RKO (cell line): ENCODE data around the gene FAXDC2.
"Not testable (repeated sequence)": the region's sequence is repeated elsewhere in the genome, so short reads cannot be mapped to it uniquely, and the experiment has no call there.

Experiments
- DNase-seq: peaks from one replicate; pipeline ENCODE4 v3.0.0-alpha.2; 2016; ENCODE audit warnings: low spot score

FAXDC2 gene

DNA sequence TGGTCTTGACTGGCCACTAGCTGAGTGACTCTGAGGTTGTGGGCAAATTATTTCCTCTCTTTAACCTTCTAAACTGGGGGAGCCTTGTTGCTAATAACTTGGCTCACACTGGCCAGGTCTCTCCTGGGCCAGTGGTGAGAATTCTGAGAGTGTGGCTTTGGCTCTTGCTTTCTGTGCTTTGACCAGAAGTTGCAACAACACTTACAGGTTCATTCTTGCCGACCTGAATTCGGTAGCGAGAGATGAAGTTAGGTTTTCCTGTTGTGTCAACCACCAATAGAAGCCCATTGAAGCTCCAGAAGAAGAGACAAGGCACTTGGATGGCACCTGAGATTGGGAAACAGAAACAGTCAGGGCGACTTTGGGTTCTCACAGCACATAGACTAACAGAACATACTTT, 19.8 kb downstream of the FAXDC2 start:
- no peak for DNase-seq

DNA sequence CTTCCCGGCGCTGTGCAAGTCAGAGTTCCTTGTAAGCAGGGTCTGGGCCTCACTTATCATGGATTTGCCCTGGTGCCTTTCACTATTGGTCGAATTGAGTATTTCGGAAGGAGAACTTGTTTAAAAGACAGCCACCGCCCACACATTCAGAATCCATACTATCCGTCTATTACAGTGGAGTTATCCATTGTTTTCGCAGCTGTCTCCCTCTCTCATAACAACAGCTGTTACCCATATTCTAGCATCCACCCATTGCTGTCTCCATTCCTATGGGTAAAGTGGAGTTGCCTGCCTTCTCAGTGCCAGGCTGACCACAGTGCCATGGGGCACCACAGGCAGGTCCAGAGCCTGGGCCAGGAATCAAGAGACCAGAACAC, 20.2 kb downstream of the FAXDC2 start:
- no peak for DNase-seq

DNA sequence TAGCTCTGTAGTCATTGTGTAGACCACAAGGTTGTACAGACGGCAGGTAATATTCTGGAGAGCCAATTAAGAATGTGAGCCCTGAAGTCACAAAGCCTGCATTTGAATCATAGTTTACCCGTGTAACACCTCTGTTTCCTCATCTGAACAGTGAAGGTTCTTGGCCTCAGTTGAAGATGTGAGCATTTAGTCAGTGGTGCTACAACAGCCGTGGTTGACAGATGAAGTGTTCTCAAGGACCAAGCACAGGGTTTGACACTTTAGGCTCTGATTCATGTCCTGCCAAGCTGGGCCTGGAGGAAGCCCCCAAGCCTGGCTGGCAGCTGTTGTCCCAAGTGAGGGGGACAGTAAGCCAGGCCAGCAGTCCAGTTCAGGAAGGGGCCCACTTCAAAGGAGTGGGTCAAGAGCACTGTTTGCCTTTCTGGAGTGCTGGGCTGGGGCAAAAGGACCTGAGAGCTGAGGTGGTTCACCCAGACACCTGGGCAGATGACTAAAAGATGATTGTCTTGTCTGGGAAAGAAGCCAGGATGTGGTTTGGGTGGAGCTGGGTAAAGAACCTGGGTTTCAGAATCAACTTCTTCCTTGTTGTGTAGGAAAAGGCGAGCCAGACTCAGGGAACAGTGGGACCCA, 20.7 kb downstream of the FAXDC2 start:
- DNase-seq = no peak

DNA sequence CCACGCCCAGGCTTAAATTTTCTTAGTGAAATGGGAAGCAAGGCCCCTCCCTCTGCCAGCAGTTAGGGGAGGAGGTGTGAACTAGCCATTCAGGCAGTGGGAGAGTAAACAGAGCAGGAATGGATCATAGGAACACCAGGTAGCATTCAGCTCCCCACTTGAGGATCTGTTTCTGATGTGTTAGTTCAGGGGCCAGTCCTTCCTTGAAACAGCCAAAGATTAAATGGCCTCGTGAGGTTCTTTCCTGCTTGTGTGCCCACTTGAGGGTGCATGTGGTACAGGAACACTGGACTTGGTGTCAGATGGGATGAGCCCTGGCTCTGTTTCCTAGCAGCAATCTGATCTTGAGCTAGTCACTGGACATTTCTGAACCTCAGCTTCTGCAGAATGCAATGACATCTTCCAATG, 21.2 kb downstream of the FAXDC2 start:
- DNase-seq = no peak

DNA sequence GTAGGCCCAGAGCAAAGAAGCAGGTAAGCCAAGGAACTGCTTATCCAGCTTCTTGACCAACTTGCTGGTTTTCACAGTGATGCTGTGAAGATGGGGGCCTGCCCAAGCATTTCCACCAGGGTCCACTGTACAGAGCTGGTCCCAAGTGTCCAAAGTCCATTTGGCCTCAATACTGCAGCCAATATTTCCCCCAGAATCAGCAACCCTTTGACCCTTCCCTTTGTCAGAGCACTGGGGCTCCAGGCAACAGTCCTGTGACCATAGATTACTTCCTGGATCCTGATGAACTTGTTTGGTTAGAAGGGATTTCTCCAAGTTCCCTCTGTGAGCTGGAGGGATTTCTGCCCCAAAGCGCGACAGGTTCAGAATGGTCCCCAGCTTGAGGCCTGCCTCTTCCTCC, 26.3 kb downstream of the FAXDC2 start:
- no peak for DNase-seq

DNA sequence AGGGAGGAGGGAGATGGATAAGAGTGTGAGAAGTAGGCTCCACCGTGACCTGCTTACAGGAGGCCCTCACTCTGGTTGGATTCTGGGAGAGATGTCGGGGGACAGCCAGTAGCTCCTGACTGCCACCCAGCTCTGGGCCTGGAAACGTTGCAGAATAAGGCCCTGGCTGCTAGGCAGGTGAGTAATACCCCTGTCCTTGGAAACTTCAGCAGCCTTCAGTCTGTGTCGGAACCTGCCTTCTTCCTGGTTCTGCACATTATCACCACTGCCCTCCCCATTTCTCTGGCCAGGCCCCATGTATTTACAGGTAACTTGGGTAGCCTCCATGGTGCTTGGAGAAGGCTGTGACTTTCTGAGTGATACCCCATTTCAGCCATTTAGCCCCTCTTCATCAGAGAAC, 26.8 kb downstream of the FAXDC2 start:
- DNase-seq = no peak

DNA sequence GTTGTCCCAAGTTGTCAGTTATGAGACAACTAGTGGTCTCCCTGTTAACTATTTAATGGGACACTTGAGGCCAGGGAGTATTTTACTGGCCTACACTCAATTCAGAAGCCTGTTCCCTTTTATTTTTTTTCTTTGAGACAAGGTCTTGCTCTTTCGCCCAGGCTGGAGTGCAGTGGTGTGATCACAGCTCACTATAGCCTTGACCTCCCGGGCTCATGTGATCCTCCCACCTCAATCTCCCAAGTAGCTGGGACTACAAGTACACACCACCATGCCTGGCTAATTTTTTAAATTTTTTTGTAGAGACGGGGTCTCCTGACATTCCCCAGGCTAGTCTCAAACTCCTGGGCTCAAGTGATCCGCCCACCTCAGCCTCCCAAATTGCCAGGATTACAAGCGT, 27.5 kb downstream of the FAXDC2 start:
- DNase-seq = not testable (repeated sequence)

DNA sequence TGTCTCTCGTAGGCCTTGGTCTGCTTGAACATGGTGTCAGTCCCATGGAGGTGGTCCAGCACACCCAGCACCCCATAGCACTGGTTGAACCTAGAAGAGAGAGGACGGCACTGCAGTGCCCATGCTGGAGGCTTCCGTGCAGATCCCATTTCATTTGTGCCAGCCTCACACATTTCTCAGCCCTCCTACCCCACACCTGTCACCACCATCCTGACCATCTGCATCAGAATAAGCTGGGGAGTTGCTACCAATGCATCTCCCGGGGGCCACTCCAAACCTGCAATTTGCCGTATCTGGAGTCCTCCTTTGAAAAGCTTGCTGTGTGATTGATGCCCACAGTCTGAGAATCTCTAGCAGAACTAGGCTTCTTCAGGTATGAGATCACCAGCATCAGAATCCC, 30.0 kb downstream of the FAXDC2 start:
- no peak for DNase-seq

DNA sequence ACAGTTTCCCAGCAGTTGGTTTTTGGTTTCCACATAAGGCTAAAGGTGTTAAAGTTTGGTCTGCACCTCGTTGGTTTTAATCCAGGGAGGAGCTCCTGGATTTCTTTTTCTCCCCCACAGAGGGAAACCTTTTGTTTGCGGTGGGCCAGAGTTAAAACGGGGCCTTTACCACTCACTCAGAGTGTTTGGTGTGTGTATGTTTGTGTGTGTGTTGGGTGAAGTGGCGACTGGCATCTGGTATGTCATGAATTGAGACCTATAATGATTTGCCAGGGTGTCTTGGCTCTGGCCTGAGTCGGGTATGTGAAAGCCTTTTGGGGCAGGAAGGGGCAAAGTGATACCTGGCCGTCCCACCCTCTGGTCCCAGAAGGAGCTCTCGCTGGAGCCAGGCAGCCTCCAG, 30.9 kb downstream of the FAXDC2 start:
- DNase-seq = no peak

DNA sequence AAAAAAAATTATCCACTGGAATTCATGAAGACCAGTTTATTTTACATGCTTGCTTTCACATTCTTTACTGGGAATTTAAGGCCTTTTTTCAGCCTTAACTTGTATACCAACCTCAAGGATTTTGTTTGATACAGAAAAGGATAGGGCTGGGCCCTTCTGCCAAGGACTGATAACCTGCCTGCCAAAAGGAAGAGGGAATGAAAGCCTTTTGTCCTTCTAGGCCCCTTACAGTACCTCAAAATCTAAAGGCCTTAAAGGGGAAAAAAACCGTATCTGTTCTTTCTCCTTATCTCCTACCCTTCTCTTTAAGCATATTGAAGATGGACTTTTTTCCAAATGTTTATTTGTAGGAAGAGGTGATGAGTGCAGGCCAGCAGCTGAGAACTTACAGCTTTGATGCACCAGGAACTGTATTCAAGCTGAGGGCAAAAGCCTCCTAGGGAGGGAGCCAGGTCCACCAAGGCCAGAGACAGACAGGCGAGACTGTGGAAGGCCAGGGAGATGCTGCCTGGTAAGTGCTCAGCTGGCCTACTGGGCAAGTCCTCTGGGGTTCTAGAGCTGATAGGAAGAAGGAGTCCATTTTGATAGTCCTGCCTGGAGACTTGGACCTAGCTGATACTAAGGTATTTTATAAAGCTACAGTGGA, 31.8 kb downstream of the FAXDC2 start:
- DNase-seq = no peak

DNA sequence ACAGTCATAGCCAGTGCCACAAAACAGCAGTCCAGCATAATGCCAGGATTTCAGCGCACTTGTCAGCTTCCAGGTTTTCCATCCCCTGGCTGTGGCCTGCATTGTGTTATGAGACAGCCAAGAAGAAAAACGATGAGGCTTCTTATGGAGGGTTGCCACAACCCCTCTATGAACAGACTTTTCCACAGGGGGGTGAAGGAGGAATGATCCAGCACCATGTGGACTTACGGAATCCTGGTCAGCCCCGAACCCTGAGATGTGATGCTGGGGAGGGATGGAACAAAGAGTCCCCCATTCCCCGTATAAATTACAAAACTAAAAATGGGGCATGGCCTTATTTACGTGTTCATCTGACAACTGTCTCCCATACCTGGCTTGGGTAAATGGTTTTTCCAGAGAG, 32.6 kb downstream of the FAXDC2 start:
- DNase-seq = no peak

DNA sequence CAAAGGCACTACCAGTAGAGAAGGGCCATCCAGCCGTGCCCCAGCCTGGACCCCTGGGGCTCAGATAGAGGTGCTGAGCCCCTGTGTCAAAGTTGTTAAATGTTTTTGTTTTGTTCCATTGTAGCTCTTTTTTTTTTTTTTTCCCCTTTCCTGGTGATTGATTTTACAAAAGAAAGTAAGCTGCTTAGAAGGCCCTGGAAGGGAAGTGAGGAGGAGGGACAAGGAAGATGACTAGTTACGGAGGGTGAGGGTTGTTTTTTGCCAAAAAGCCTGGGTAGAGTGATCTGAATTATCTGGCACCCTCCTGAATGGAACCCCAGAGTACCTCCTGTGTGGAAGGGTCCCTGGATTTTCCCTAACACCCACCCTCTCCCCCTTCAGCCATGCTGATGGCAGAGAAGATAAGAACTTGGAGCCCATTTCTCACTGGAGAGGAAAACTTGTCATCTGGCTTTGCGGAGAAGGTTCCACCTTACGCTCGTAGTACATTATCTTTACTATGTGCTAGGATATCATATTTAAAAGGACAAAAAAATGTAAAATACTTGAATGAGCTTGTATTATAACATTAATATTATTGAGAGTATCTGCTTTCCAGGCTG, 33.4 kb downstream of the FAXDC2 start:
- no peak for DNase-seq

DNA sequence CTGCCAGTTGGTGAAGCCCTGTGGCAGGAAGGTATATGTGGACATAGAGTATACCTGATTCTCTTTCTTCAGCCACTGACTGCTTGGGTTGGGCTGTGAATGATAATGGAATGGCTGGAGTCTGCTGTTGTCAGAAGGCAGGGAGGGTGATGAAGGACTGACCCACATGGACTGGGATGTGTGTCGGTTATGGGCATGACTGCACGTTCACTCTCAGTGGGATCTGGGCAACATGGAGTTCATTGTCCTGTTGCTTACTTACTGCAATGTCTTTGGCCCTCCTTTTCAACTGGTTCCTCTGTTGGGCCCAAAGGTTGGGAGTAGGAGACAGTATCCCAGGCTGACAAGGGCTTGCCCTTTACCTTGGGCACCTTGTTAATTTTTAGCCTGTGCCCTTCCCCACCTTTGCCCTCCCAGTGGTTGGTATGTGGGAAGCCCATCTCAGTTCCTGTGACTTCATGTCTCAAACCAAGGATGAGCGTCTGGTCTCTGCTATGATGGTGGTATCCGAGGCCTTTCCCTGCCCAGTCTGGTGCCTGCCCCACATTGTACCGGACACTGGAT, 34.6 kb downstream of the FAXDC2 start:
- no peak for DNase-seq

DNA sequence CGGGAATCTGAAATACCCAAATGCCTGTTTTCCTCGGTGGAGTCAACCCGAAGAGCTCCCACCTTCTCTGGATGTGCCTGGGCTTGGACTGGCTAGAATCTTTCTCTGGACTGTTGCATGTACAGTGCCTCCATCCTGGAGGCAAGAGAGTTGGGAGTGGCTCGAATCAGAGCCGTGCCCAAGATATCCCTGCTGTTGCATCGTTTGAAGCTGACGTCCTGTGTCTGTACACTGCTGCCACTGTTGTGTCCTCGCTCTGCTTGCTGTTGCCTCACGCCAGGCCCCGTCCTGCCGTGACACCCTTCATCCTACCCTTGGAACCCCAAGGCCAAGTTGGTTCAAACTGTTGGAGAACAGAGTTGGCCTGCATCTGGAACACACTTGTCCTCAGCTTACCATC, 35.4 kb downstream of the FAXDC2 start:
- no peak for DNase-seq

DNA sequence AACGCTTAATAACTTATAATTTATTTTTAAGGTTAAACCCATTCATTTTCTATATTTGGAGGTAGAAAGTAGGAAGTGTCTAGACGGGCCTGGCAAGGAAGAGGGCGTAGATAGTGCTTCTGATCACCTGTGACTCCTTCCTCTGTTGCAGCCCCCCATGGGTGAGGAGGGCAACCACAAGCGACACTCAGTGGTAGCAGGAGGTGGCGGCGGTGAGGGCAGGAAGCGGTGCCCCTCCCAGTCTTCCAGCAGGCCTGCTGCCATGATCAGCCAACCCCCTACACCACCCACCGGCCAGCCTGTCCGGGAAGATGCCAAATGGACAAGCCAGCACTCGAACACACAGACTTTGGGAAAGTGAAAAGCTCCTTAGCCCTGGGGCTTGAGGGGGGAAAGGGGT, 36.7 kb downstream of the FAXDC2 start:
- no peak for DNase-seq

DNA sequence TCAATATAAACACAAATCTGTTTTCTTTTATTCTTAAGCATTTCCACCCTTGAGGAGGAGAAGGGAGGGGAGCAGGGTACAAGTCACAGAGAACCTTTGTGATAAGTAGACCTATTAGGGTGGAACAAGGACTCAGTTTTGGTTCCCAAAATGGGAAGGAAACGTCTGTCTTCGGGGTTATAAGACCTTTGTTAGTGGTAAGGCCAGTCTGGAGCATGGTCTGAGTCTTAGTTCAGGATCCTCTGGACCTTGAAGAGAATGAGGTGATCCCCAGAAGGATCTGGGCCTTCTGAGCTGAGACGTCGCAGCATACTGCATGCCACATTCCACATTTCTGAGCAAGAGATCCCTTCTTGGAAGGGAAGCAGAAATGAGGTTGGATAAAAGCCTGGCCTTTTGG, 37.2 kb downstream of the FAXDC2 start:
- DNase-seq = no peak

DNA sequence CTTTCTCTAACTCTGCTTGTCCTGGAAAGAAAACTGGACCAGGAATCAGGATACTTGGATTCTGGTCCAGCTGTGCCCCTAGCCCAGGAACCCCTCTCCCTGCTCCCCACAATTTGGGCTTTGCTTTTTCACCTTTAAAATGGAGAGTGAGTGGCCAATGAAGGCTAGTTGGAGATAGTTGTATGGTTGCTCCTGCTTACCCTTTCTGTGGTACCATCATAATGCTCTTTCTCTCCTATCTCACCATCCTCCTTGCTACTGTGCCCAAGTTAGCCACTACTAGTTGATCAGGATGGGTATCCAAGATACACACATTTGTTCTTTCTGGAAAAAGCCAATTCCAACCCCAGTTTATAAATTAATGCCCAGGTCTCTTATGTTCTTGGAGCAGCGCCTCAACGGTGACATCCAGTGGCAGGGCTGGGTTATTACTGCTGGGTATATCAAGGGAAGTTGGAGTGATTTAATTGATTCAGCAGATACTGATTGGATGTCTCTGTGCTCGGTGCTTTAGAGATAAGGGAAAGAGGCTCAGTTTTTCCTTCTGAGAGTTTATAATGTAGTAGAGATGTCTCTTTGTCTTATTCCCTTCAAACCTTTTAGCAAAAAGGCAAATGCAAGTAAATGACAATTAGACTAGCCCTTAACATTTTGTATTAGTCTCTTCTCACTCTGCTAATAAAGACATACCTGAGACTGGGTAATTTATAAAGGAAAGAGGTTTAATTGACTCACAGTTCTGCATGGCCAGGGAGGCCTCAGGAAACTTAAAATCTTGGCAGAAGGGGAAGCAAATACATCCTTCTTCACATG, 38.5 kb downstream of the FAXDC2 start:
- peak; percentile 67 for DNase-seq

DNA sequence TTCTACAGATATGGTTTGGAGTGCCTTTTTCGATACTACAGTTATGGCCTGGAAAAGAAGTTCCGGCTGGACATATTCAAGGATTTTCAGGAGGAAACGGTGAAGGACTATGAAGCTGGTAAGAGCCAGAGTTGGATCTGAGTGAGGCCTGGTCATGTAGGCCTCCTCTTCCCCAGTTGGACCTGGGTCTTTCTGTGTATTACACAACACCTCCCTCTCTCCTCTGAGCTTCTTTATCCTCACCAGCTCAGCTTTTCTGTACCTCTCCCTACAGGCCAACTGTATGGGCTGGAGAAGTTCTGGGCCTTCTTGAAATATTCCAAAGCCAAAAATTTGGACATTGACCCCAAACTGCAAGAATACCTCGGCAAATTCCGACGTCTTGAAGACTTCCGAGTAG, 39.2 kb downstream of the FAXDC2 start:
- DNase-seq = no peak

DNA sequence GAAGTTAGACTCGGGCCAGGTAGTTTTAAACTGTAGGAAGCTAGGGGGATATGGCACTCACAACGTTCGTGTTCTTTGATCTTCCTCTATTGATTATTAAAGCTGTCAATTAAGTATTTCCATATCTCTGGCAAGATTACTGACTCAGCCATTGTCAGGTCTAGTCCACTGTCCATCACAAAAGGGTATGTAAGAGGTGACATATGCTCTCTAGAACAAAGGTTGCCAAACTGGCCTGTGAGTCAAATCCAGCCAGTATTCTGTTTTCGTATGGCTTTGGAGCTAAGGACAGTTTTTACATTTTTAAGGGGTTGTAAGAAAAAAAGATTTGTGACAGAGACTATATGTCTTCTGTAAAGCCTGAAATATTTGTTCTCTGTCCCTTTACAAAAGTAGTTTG, 44.2 kb downstream of the FAXDC2 start:
- no peak for DNase-seq

DNA sequence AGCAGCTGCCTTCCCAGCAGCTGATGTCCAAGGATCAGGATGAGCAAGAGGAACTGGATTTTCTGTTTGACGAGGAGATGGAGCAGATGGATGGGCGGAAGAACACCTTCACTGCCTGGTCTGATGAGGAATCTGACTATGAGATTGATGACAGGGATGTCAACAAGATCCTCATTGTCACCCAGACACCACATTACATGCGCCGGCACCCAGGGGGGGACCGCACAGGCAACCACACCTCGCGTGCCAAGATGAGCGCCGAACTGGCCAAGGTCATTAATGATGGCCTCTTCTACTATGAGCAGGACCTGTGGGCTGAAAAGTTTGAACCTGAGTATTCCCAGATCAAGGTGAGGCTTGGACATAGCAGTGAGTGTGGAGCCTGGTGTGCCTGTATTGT, 48.4 kb downstream of the FAXDC2 start:
- no peak for DNase-seq

DNA sequence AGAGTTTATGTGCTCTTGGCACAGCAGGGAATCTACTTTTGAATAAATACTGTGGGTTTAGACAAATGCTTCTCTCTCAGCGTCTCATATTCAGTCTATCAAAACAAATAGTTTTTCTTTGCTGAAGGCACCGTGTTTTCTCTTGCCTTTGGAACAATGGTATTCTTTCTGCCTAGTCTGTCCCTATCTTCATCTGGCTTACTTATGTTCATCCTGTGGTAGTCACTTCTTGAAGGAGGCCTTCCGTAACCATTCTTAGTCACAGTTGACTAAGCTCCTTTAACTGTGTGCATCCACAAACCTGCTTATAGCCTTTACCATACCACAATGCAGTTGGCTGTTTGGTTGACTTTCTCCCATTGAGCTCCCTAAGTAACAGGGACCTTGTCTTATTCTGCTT, 49.3 kb downstream of the FAXDC2 start:
- peak; percentile 42 for DNase-seq

DNA sequence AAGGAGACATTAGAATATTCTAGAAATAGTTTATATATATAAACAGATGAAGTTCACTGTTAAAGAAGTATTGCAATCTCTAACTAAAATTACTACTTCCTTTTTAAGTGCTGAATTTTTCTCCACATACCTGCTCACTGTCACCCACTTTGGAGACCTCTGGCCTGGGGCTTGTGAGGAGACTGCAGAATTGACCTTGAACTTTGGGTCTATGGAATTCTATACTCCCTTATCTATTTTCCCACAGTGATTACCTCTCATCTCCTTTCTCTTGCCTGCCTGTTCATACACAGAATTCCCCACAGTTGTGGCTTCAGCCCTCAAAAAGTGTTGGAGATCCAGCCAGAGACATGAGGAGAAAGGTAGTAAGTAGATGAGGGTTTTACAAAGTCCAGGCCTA, 49.8 kb downstream of the FAXDC2 start:
- no peak for DNase-seq

DNA sequence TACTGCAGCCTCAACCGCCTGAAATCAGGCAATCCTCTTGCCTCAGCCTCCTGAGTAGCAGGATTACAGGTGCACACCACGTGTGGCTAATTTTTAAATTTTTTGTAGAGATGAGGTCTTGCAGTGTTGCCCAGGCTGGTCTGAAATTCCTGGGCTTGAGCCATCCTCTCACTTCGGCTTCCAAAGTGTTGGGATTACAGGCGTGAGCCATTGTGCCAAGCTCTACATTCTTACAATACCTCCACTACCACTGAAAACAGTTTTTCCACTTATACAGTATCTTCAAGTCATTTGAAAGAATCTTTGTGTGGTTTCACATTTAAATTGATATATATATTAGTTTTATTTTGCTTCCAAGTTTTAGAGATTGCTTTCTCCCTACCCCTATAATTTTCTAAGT, 52.6 kb downstream of the FAXDC2 start:
- DNase-seq = no peak
